Skeletal muscle cell (primary cell): Measurements from ENCODE around the gene BEST4.
"Not testable (repeated sequence)": the region's sequence is repeated elsewhere in the genome, so short reads cannot be mapped to it uniquely, and the experiment has no call there.

Experiments used
- DNase-seq: peaks from one replicate; pipeline ENCODE4 v3.0.0-alpha.2; 2010; ENCODE audit warnings: low read depth
- H3K4me3 ChIP-seq: 2 replicates; pipeline ENCODE4 v1.5.1; 2011; ENCODE audit warnings: low read depth, mild to moderate bottlenecking, control low read depth, low read length, moderate library complexity

BEST4 gene

DNA sequence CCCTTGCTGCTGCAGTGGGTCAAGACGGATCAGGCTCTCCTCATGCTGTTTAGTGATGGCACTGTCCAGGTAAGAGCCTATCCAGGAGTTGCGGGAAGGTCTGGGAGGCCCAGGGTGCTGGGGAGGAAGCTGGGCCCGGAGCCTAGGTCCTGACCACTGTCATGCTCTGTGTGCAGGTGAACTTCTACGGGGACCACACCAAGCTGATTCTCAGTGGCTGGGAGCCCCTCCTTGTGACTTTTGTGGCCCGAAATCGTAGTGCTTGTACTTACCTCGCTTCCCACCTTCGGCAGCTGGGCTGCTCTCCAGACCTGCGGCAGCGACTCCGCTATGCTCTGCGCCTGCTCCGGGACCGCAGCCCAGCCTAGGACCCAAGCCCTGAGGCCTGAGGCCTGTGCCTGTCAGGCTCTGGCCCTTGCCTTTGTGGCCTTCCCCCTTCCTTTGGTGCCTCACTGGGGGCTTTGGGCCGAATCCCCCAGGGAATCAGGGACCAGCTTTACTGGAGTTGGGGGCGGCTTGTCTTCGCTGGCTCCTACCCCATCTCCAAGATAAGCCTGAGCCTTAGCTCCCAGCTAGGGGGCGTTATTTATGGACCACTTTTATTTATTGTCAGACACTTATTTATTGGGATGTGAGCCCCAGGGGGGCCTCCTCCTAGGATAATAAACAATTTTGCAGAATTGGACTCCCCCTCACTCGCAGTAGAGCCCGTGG, 17.5 kb upstream of the BEST4 start:
- no peak for DNase-seq
- no peak overlapping the region for H3K4me3 ChIP-seq

DNA sequence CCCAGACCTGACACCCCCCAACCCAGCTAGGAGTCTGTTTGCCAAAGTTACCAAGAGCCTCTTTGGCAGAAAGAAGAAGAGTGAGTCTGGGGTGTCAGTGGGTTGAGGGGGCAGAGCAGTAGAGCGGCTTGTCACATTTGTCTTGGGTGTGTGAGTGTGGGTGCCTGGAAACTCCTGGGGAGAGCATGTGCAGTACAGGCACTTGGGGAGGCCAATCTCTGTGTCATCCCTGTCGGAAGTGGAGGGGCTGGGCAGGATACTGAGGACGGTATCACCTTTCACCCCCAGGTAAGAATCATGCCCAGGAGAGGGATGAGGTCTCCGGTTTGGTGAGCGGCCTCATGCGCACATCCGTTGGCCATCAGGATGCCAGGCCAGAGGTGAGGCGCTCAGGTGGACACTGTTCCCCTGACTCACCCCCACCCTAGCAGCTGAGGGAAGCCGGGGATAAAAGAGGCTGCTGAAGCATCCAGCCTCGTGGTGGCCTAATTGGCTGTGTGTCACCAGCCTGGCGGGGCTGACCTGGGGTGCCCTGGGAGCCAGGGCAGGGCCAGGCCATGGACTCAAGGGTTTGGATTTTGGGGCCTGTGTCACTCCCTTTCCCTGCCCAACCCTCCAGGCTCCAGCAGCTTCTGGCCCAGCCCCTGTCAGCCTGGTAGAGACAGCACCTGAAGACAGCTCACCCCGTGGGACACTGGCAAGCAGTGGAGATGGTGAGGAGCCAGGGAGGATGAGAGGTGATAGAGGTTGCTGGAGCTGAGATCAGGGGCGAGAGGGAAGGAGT, 15.5 kb upstream of the BEST4 start:
- DNase-seq: no peak
- no peak overlapping the region for H3K4me3 ChIP-seq

- H3K4me3 ChIP-seq: peak overlapping the region; percentile 92
- no peak for DNase-seq
These were observed 15.0 kb upstream of the BEST4 start for GRCh38 chr1:44803062-44803311.

GRCh38 chr1:44802306-44803061, 14.5 kb upstream of the BEST4 start:
- peak overlapping the region; percentile 92 for H3K4me3 ChIP-seq
- DNase-seq: no peak

- DNase-seq: no peak
- H3K4me3 ChIP-seq: peak overlapping the region; percentile 92
These were observed 13.7 kb upstream of the BEST4 start for GRCh38 chr1:44801491-44802305.

DNA sequence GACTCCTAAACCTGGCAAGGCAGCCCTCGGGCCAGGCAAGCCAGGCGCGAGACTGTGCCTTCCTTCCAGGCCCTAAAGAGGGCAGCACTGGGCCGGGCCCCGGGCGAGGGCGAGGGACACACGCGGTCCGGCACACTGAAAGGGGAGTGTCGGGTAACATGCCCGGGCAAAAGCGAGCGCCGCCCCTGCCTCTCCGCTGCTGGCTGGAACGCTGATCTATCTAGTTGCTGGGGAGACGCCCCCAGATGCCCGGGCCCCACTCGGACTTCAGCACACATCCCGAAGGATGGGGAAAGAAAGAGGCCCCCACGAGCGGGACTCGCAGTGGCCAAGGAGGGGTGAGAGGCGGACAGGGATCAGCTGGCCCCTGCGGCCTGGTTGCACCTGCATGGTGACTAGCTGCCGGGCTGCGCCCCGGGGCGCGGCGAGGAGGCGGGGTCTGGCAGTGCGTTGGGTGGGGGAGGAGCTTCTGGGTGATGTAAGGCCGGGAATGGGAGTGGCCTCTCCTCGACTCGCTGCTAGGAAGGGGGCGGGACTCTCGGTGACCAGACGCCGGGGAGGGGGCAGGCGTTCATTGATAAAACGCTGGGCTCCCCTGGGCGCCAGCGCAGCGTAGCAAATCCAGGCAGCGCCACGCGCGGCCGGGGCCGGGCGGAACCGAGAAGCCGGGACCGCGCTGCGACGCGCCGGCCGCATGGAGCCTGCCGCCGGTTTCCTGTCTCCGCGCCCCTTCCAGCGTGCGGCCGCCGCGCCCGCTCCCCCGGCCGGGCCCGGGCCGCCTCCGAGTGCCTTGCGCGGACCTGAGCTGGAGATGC, 12.0 kb upstream of the BEST4 start, which contains the start of gene PLK3:
TSS of gene PLK3 (plus strand) at position 608 of the 815 bp plus-strand sequence. CDS start at position 695, 87 bp downstream.
- DNase-seq: peak; percentile 93

GRCh38 chr1:44798481-44799365, 10.8 kb upstream of the BEST4 start:
- DNase-seq: no peak
- H3K4me3 ChIP-seq: no peak overlapping the region

More for the DNA sequence above, 12.0 kb upstream of the BEST4 start, which contains the start of gene PLK3:
- peak within 1 kb of the TSS; percentile 92 for H3K4me3 ChIP-seq

- not testable (repeated sequence) for DNase-seq
These were observed 9.9 kb upstream of the BEST4 start for GRCh38 chr1:44797886-44798285.

DNA sequence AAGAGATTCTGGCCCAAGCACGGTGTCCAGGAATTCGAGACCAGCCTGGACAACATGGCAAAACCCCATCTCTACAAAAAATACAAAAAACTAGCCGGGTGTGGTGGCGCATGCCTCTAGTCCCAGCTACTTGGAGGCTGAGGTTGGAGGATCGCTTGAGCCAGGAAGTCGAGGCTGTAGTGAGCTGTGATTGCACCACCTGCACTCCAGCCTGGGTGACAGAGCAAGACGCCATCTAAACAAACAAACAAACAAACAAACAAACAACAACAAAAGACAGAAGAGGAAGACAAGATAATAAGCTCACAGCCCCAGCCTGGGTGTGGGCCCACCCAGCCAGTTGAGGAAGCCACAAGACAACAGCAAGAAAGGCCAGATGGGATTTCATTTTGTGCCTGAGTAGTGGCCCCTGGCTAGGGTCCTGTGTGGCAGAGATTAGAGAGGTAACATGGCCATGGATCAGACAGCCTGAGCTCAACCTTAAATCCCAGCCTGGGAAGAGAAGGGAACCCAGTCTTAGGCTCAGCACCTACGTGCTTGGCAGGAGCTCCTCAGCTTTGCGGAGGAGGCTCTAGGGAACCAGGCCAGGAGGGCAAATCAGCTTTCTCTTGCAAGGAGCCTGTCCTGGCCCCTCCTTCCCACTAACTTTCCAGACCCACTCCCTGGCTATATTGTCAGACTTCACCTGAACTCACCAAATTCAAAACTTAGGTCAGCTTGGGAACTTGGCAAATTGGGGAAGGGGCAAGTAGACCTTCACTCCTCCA, 4.9 kb upstream of the BEST4 start:
- no peak overlapping the region for H3K4me3 ChIP-seq
- DNase-seq: no peak

More at GRCh38 chr1:44797886-44798285, 9.9 kb upstream of the BEST4 start:
- not testable (repeated sequence) for H3K4me3 ChIP-seq

GRCh38 chr1:44790968-44791801, 3.2 kb upstream of the BEST4 start:
- DNase-seq: no peak
- H3K4me3 ChIP-seq: no peak overlapping the region

- no peak overlapping the region for H3K4me3 ChIP-seq
- DNase-seq: no peak
These were observed 464 bp downstream of the BEST4 start for GRCh38 chr1:44787506-44787905.

DNA sequence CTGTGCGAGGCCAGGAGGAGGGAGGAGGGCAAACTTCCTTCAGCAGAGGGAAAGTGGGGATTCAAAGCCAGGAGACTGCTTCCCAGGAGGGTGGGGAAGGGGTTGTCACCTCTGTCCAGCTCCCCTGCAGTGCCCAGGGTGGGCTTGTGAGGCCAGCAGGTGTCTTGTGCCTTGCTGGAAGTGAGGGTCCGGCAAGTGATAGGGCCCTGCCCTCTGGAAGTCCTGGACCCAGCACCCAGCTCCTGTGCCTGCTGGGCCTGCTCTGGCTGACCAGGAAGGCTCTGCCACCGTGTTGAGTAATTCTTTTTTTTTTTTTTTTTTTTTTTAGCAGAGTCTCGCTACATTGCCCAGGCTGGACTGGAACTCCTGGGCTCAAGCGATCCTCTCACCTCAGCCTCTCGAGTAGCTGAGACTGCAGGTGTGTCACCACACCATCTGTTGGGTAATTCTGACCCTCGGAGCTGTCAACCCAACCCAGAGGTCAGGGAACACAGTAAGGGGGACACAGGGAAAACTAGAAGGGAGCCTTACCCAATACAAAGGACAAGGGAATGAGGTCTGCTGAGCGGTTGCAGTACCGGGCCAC, 1.0 kb downstream of the BEST4 start:
- no peak overlapping the region for H3K4me3 ChIP-seq
- no peak for DNase-seq

GRCh38 chr1:44786138-44786840, 1.7 kb downstream of the BEST4 start:
- no peak for DNase-seq

DNA sequence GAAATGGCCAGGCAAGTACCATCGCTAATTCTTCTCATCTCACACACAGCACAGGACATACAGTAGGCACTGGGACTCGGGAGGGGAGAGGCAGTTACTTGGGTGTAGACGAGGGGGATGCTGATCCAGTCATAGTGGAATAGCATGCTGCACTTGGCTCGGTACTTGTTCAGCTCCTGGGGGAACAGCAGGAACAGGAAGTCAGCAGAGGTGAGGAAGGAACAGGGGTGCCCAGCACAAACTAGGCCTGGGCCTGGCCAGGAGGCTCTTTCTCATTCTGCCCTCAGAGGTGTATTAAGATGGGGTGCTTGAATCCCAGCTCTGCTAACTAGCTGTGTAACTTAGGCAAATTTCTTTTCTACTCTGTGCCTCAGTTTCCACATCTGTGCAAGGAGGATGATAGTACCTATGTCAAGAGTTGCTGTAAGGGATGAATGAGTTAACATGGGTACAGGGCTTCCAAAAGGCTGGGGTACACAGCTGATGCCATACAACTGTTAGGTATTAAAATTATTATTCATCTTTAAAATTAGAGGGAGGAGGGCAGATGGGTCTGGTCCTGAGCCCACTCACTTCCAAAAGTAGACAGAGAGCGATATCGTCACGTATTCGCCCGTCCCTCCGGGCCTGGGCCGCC, 2.4 kb downstream of the BEST4 start:
- no peak for DNase-seq
- peak overlapping the region; percentile 45 for H3K4me3 ChIP-seq

More at GRCh38 chr1:44786138-44786840, 1.7 kb downstream of the BEST4 start:
- H3K4me3 ChIP-seq: peak overlapping the region; percentile 45

DNA sequence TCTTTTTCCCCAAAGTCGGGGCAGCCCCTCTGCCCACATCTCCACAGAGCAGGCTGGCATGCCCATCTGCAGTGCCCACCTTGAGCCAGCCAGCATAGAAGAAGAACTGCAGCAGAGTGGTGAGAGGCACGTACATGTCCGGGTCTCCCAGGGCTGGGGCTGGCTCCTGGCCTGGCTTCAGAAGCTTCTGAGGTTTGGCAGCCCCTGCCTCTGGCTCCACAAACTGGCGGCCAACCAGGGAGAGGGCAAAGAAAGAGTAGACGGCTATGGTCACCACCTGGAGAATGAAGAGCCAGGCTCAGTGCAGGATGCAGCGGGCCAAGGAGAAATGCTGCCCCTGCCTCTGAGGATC, 3.0 kb downstream of the BEST4 start:
- no peak for DNase-seq
- no peak overlapping the region for H3K4me3 ChIP-seq
